NCI-H1092 (cell line): ENCODE results near the gene DMD.
"Not testable (repeated sequence)": the region's sequence is repeated elsewhere in the genome, so short reads cannot be mapped to it uniquely, and the experiment has no call there.

Experiments
- DNase-seq: peaks from one replicate; lab custom pipeline; 2025; lab: John Stamatoyannopoulos, UW

Gene DMD

DNA sequence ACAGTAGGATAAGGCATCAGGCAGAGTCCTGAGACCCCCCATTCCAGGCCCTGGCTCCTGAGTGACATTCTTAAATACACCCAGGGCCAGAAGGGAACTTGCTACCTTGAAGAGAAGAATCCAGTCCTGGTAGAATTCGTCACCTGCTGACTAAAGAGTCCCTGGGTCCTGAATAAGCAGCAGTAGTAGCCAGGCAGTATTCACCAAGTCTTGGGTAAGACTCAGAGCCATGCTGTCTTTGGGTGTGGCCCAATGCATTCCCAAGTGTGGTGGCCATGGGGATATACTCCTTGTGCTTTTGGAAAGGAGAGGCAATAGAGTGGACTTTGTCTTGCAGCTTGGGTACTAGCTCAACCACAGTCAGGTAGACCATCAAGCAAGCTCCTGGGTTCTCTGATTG, 359.1 kb downstream of the DMD start:
- DNase-seq: no peak

GRCh38 chrX:32851556-32851955, 359.8 kb downstream of the DMD start:
- DNase-seq: no peak

GRCh38 chrX:32847921-32848320, 363.4 kb downstream of the DMD start:
- no peak for DNase-seq

GRCh38 chrX:32842053-32842452, 369.3 kb downstream of the DMD start:
- DNase-seq: no peak

GRCh38 chrX:32839781-32840180, 371.6 kb downstream of the DMD start:
- DNase-seq: no peak

DNA sequence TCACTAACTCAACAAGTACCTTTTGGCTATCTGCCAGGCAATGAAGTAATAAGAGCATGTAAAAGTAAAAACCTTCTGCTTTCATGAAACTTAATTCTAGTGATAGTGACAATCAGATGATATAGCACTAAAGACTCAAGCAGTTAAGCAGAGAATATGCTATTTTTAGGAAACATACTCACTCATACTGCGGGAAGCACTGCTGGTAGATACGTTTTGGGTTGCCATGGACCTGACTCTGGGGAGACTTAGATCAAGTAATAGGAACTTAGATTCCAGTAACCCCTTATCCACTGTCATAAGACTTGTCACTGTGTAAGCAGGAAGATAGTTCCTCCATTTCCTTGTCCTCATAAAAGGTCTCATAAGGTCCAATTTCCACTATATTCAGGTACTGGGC, 386.3 kb downstream of the DMD start:
- no peak for DNase-seq

GRCh38 chrX:32804034-32804433, 407.3 kb downstream of the DMD start:
- DNase-seq: no peak

- no peak for DNase-seq
Measured at GRCh38 chrX:32798990-32799389, 412.4 kb downstream of the DMD start.

DNA sequence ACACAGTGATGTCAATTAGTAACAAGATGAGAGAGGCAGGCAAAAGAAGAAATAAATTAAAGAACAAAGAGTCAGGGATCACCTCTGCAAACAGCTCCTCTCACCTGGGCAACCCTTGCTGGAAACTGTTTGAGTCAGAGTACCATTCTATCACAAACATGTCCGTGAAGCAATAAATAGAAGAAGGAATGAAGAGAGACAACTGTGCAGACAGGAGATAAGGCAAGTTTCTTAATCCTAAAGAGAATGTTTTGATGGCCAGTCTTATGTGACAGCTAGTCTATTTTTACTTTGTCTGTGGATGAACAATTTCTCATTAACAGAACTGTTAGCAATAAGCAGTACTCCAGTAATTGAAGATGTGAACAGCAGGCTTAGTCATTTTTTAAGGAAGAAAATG, 422.4 kb downstream of the DMD start:
- no peak for DNase-seq

DNA sequence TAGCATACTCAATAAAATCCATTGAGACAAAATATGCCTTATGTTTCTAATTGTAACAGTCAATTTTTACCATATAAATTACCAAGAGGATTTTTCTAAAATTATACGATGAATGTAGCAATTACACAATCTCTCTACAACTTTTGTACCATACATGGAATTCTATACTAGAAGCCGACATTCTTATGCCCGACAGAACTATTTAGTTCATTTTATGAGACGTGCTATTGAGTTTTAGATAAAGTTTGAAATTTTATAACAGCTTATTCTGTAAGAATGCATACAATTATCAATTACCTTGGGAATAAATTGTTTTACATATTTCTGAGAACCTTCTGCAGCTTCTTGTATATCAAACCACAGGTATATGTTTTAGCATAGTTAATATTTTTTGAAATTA, 431.2 kb downstream of the DMD start:
- no peak for DNase-seq

DNA sequence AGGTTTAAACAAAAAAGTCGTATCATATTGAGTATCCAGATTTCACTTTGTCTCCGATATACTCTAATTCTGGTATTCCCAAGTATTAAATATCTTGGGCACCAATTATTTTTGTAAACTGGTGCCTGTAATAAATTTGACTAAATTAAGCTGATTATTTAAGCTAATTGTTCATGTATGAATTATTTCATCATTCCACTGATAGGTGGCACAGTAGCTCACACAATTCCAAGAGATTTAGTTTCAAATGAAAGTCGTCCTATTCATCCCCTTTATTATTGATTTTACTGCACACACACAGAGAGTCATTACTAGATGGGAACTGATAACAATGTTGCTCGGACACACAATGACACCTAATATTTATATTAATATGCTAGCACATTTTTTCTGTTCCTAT, 432.4 kb downstream of the DMD start:
- DNase-seq: no peak

- no peak for DNase-seq
Measured at GRCh38 chrX:32774966-32775365, 436.4 kb downstream of the DMD start.

- DNase-seq: no peak
Measured at GRCh38 chrX:32749070-32749469, 462.3 kb downstream of the DMD start.

- DNase-seq: no peak
Measured at GRCh38 chrX:32745323-32745722, 466.0 kb downstream of the DMD start.

- DNase-seq: no peak
Measured at GRCh38 chrX:32744921-32745320, 466.4 kb downstream of the DMD start.

GRCh38 chrX:32741910-32742309, 469.4 kb downstream of the DMD start:
- DNase-seq: no peak

- no peak for DNase-seq
Measured at GRCh38 chrX:32708542-32708941, 502.8 kb downstream of the DMD start.

GRCh38 chrX:32705385-32705784, 506.0 kb downstream of the DMD start:
- not testable (repeated sequence) for DNase-seq

DNA sequence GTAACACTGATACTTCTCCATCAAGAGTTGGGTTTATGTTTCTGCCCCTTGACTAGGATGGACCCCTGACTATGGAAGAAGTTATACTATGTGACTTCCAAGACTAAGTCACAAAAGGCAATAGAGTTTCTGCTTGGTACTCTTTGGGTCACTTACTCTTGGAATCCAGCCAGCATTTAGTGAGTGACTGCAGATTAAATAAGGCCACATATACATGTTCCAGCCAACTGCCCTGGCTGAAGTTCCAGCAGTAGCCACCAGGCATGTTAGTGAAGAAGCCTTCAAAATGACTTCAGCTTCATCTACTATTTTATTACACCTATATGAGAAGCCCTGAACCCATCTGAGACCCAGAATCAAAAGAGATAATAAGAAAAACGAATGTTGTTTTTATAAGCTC, 524.0 kb downstream of the DMD start:
- DNase-seq: no peak

DNA sequence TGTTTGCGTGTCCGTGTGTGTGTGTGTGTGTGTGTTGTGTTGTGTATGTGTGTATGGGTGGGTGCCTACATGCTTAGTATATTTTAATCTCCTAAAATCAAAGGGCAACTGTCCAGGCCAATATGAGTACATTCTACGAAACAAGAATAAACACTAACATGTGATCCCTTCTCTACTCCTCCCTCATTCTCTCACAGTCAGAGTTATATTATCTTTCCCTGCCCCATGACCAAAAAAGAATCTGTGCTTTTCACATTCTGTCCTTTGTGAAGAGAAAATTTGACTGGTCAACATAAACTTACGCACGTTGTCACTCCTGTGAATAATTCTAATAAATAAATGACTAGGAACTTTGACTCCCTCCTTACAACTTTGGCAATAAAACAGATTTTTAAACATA, 532.9 kb downstream of the DMD start:
- no peak for DNase-seq

- DNase-seq: no peak
Measured at GRCh38 chrX:32673193-32673592, 538.2 kb downstream of the DMD start.

GRCh38 chrX:32662516-32662915, 548.8 kb downstream of the DMD start:
- no peak for DNase-seq

GRCh38 chrX:32644476-32645245, 566.7 kb downstream of the DMD start:
- no peak for DNase-seq

GRCh38 chrX:32642283-32642682, 569.1 kb downstream of the DMD start:
- DNase-seq: no peak
